ENCODE measurements around the gene NCF2.

GRCh38 chr1:183552441-183552840, 37.8 kb downstream of the NCF2 start:
- TF ChIP-seq CTCF (IDR thresholded peaks at IDR 0.05) (no peak), POLR2A (IDR thresholded peaks at IDR 0.05) (no peak)
